Right hindlimb (tissue), 1 donor: Measurements from ENCODE around the gene EVX1.

Source experiments
- DNase-seq: peaks from one replicate; pipeline ENCODE4 v3.0.0-alpha.2; 2018

Gene EVX1

DNA sequence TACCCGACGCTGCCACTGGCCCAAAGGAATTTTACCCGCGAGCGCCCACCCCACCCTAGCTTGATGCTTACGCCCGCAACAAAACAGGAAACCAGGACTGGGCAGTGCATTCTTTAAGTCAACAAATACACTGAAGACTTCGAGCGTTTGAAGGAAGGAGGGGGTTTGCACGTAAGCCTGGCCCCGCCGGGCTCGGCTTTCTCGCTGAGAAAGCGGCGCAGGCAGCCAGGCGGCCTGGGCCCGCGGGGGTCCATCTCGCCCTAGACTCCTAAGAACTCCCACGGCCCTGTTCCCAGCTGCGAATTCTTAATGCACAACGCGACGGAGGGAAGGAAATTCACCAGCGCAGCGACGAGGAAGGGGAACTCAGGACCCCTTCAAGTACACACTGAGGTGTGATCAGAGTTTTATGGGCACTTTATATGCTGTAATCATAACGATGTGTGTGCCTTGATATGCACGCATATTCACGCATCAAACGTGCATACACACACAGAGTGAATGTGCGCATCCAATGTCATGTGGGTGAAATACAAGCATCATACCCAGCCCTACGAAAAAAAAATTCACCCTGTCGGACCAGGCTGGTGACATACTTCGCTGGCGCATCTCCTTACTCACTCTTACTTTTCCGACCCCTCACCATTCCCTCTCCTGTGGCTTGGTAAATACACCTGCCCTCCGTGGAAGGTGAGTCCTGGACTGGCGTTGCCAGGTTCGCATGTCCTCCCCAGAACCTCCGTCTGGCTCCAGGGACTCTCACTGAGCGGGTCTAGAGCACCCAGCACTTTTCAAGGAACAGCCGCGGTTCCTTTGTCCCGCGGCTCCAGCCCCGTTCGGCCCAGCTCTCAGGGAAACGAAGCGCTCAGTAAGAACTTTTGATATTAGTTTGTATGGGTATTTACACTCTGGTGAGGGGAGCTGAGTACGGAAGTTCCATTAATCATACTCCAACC lies 37.0 kb upstream of the EVX1 start:
- peak; percentile 30 for DNase-seq

- no peak for DNase-seq
Measured at GRCh38 chr7:27207348-27207985, 35.1 kb upstream of the EVX1 start.

DNA sequence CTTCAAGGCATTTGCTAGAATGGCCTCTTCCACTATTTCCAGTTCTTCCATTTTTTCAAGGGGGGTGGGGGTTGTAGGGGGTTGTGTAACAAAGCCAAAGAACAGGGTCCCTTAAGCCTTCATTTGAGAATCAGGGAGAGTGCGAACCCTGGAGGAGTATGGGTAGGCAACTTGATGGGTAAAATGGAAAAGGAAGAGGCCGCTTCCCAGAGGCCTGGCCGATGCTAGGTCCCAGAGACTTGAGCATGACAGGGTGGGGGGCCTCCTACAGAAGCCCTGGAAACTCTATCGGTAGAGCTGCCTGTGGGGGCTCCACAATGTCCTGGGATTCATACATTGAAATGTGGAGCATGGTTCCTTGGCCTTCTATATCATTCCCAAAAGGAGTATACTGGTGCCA lies 33.6 kb upstream of the EVX1 start:
- DNase-seq = no peak

- no peak for DNase-seq
Measured at GRCh38 chr7:27209933-27210440, 32.6 kb upstream of the EVX1 start.

- peak; percentile 57 for DNase-seq
Measured at GRCh38 chr7:27210441-27211083, 32.0 kb upstream of the EVX1 start.

GRCh38 chr7:27211084-27211446 lies 31.5 kb upstream of the EVX1 start:
- no peak for DNase-seq

GRCh38 chr7:27211764-27212204 lies 30.8 kb upstream of the EVX1 start:
- DNase-seq = no peak

GRCh38 chr7:27212497-27213432 lies 29.8 kb upstream of the EVX1 start:
- DNase-seq = no peak

GRCh38 chr7:27213433-27214238 lies 29.0 kb upstream of the EVX1 start:
- DNase-seq = no peak

DNA sequence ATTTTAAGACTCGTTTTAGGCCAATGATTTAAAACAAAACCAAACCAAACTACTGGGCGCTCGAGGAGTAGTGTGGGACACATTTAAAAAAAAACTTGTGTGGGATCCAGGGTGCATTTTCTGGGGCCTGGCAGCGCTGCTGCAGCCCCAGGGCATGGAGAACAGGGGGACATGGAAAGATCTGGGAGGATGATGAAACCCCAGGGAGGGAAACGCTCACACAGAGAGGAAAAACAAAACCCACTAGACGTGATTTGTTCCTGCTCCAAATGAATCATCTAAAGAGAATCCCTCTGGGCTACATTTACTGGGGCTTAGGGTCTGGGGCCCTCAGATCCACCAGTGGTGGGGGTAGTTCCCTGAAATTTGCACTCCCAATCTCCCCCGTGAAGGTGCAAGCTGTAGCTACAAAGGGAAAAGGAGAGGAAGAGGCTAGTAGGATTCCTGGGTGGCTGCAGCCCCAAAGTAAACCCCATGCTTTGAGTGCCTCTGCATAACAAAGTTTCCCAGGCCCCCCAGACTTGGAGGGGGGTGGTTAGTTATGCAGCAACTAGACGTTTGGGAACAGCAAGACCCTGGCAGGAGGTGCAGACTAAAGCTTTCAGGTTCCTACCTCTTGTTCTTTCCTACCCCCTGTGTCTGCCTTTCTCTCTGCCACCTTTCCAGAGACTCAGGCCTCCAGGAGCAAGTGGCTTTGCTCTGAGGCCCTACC lies 28.2 kb upstream of the EVX1 start:
- no peak for DNase-seq

DNA sequence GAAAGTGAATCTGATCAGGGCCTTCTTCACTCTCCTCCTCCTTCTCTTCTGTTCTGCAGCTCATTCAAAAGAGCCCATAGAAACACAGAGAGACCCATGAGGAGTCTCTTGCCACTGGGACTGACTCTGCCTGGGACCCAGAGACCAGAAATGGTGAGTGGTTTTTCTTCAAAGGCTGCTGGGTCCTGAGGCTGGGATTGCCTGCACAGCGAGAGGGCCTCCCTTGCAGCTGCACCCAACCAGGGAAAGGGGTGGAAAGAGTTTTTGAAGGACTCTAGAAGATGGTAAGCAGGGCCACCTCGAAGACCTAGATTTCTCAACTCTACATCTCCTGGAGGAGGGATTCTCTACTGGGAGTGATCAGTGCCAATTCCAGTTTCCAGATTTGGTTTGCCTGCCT lies 27.2 kb upstream of the EVX1 start:
- no peak for DNase-seq

GRCh38 chr7:27217951-27218350 lies 24.7 kb upstream of the EVX1 start:
- no peak for DNase-seq

DNA sequence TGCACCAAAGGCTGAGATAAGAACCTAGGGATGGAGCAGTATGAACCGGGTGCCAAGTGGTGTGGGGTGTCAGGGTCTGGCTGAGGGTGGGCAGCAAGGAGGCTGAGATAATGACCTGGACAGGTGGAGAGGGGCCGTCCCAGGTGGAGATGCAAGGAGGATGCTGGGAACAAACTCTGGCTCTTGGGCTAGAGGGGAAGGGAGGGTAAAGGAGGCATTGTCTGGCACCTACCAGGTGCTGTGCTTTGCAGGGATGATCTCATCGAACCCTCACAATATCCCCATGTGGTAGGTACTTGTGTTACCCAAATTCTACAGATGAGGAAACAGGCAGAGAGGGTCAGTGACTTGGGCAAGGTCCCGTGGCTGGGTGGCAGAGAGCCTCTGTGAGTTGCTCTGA lies 22.8 kb upstream of the EVX1 start:
- no peak for DNase-seq

DNA sequence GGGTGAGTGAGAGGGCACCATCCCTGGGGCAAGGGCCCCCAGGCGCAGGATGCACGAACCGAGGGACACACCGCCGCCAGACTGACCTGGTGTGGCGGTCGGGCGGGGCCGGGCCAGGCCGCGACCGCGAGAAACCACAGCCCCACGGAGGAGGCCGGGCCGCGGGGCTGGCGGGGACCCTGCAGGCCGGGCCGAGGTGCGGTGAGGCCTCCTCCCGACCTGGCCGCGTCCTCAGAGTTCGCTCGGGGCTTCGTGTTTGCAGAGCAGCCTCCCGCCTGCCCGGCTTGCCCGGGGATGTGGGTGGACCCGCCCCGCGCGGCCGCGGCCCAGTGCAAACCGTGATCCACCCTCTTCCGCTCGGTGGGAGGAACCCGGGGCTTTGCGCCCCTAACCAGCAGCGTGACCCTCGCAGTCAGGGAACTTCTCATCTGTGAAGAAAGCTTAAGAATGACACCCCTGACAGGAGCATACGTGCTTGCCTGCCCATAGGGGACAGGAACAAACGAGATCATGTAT lies 22.1 kb upstream of the EVX1 start:
- DNase-seq = no peak

DNA sequence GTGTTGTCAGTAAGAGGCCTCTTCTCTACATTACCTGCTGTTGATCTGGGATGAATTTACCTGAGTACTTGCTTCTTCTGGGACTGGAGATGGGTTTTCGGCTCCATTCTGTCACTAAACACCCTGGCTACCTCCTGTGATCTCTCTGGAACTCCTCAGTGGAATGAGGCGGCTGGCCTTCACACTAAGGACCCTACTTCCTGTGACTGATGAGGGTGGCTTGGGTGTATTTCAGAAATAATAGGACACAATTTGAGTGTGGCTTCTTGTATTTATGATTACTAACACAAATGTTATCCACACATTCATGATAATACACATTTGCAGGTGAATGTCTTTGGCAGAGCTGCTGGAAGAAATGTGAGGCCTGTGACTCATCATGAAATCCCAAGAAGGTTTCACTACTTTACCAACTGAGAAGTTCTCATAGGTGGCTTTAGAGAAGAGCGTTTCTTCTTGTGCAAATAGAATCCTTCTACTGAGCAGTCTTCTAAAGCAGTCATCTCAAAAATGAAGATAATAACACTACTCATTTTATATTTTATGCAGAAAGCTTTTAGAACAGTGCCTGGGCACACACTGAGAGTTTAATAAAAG lies 21.3 kb upstream of the EVX1 start:
- no peak for DNase-seq

DNA sequence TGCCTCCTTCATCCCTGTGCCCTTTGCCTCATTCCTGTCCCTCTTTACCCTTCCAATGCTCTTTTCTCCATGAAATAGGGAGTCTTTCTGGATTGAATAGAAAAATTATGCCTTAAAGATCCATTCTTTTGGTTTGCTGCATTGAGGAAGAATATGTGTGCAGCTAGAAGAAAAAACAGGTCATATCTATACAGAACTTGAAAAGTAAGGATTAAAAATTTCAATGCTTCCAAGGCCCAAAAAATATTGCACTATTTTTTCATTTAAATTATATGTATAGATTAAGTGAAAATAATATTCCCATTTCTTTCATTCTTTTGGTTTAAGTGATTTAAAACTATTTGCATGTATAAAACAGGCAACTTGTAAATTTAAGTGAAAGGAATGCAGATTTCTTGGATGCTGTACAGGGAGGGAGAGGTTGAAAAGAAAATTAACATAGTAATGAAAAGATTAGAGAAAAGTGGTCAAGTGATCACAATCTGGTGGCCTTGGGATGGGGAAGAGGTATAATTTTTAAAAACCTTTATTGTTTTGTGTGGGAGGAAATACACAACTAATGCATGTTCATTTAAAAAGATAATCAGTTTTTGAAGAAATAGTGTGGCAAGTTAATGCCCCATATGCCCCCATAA lies 18.5 kb upstream of the EVX1 start:
- no peak for DNase-seq

GRCh38 chr7:27224983-27225934 lies 17.3 kb upstream of the EVX1 start:
- no peak for DNase-seq

DNA sequence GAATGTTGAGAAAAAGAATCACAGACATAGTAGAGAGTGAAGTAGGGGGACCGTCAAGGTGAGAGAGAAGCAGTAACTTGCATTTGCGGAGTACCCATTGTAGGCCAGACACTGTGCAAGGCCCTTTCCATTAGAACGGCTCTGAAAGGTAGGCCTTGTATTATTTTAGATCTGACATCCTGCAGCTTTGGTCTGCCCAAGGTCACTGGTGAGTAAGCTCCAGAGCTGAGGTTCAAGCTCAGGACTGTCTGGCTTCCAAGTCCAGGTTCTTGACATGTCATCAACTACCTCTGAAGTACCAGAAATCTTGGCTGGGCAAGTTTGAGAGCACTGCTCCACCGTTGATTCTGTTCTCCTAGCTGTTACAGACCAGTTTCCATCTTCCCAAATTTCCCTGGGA lies 13.2 kb upstream of the EVX1 start:
- DNase-seq = no peak
